WI38 (cell line): ENCODE measurements around the gene C4BPA.

ENCODE experiments used
- H3K4me3 ChIP-seq: 2 replicates; pipeline ENCODE4 v1.5.1; 2011; ENCODE audit warnings: low read depth, mild to moderate bottlenecking, control low read depth, low read length
- TF ChIP-seq, protein P1 (sequence below): IDR thresholded peaks from 2 replicates; pipeline ENCODE4 v1.5.1; 2012; ENCODE audit warnings: low read depth, mild to moderate bottlenecking, control low read depth, low read length

C4BPA gene

DNA sequence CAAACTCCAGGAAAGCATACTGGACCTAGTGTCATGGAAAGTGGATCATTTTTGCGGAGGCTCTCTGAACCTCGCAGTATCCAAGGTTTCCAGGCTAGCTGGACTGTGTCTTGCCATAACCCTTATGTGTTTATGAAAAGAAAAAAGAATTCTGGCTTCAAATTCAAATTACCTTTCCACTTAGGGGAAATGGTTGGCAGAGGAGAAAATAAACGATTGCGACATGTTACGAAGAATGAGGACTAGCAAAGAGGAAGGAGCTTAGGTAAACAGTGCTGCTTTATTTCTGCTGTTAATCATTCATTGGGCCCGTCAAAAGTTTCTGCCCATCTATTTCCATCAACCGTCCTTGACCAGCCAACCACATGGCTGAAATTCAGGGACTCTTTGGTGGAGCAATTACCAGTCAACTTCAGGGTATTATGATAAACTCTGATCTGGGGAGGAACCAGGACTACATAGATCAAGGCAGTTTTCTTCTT, at the start of gene C4BPA:
TSS of gene C4BPA (plus strand) at position 342 of the 482 bp plus-strand sequence. CDS start 8,793 bp downstream, outside the sequence.
- TF ChIP-seq, protein P1, sequence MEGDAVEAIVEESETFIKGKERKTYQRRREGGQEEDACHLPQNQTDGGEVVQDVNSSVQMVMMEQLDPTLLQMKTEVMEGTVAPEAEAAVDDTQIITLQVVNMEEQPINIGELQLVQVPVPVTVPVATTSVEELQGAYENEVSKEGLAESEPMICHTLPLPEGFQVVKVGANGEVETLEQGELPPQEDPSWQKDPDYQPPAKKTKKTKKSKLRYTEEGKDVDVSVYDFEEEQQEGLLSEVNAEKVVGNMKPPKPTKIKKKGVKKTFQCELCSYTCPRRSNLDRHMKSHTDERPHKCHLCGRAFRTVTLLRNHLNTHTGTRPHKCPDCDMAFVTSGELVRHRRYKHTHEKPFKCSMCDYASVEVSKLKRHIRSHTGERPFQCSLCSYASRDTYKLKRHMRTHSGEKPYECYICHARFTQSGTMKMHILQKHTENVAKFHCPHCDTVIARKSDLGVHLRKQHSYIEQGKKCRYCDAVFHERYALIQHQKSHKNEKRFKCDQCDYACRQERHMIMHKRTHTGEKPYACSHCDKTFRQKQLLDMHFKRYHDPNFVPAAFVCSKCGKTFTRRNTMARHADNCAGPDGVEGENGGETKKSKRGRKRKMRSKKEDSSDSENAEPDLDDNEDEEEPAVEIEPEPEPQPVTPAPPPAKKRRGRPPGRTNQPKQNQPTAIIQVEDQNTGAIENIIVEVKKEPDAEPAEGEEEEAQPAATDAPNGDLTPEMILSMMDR = no peak

DNA sequence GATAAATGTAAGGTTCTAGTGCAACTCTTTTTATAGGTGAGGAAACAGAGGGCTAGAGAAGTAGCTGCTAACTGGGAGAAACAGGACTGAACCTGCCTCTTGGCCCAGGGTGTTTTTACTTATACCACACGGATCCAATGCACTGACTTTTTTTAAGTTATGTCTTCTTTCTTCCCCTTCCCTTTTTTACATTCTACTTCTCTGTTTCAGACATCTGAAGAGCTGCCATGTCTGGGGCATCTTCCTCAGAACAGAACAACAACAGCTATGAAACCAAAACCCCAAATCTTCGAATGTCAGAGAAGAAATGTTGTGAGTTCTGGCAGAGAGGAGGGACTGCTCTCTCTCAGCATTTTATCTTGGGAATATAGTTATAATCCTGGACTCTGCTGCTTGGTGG, 49.5 kb upstream of the C4BPA start:
- TF ChIP-seq, protein P1 = no peak

More for the DNA sequence above, at the start of gene C4BPA:
- H3K4me3 ChIP-seq = no peak within 1 kb of the TSS

DNA sequence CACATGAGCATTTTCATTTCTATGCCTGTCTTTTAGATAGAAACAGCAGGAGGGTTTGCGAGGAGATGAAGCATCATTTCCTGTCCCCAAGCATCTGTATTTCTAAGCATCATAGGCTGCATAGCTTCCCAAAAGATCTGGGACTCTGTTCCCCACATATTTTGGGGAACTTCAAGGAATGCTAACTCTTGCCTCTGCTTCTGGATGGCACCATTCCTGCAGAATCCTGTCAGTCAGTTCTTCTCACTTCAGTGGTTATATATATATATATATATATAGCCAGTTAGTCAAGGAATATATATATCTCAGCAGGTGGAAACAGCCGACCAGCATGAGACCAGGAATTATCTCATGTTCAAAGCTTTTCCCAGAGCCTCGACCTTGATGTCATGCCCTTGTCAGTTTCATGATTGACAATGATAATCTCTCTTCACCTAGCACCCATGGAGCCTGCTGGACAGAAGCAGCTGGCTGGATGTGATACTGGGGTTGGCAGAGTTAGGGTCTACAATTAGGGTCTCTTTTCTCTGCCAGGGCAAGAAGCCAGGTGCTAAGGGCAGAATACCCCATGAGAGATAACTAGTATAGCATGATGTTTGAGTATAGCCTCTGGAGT, 48.5 kb upstream of the C4BPA start:
- TF ChIP-seq, protein P1 = no peak
- H3K4me3 ChIP-seq = no peak overlapping the region

More for the DNA sequence above, 49.5 kb upstream of the C4BPA start:
- H3K4me3 ChIP-seq = no peak overlapping the region

DNA sequence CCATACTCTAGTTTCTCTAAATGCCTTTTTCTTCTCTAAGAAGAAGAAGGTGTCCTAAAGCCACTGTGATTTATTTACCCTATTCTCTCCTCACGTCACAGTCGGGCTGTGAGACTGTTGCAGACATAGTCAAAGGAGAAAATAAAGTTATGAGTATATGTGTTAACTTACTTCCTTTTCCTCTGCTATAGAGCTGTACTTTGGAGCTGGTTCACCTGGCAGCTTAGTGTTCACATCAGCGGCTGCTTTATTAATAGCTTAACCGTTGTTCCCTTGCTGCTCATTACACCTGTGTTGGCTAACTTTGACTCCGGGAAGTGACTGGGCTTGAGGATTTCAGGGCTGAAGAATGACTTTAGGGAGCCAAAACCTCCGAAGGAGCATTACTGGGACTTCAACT, 47.4 kb upstream of the C4BPA start:
- no peak overlapping the region for H3K4me3 ChIP-seq
- TF ChIP-seq, protein P1 = no peak

DNA sequence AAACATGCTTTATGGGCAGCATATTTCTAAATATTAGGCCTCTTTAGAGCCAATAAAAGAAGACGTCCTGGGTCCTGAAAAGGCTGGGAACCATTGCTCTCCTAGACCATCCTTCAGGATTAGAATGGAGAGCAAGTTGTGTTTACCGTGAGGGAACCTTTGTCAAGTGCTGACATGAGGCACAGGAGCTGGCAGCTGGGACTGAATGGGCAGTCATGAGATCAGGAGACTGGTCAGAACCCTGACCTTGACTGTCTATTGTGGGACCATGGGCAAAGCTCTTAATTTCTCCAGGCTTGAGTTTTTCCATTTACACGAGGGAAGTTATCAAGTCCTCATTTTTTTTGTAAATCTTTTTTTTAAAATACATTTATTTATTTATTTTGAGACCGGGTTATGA, 45.8 kb upstream of the C4BPA start:
- TF ChIP-seq, protein P1 = no peak
- no peak overlapping the region for H3K4me3 ChIP-seq

DNA sequence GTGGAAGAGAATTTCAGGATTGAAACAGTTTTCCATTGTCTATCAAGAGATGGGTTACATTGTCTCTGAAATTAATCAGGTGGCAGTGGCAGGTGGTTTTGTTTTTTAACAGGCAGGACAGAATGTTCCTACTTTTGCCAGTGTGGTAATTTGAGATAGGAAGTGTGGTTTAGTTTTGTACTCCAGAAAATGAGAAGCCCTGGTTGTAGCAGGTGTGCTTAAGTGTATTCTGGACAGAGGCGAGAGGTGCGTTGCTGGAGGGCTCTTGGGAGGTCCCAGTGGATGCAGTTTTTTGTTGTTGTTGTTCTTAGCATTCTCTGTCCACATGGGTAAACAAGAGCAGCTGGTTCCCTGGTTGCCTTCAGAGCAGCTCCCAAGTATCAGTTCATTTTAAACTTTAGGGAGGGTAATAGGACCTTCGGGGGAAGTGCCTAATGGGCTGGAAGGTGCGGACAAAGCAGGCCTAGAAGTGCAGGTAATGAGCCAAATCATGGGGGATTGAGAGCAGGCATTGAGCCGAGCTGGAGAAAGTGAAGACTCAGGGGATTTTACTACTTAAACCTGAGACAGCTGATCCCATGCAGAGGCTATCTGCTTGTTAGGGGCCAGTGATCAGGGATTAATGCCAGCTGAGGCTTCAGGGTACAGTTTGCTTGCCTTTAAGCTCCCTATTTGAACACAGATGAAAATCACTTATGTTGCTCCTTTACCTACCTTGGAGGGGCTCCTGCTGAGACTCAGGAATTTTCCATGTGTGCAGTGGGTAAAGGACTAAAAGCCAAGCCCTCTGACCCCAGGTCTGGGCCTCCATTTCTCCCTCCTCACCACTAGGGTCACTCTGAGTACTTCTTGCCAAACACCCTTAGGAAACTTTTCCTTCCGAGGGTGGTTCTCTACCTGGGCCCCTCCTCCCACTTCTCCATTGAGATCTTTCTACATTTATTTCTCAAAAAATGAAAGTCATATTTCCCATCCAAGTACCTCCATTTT, 44.9 kb upstream of the C4BPA start:
- TF ChIP-seq, protein P1 = no peak
- H3K4me3 ChIP-seq = no peak overlapping the region
